Smooth muscle cell of the umbilical artery (primary cell): ENCODE measurements around the gene ARHGEF38. TPM values are rescaled to one million over a fixed set of nuclear protein-coding genes. Genes with fewer than 3 reads are reported as not detected.

Experiments used
- total RNA-seq: library from RNA; depleted of rRNA; stranded (reverse); fragments of >200 nt; gene quantifications from 2 replicates; pipeline ENCODE4 v1.2.3, GENCODE V29; 2014

The ARHGEF38 gene, protein sequence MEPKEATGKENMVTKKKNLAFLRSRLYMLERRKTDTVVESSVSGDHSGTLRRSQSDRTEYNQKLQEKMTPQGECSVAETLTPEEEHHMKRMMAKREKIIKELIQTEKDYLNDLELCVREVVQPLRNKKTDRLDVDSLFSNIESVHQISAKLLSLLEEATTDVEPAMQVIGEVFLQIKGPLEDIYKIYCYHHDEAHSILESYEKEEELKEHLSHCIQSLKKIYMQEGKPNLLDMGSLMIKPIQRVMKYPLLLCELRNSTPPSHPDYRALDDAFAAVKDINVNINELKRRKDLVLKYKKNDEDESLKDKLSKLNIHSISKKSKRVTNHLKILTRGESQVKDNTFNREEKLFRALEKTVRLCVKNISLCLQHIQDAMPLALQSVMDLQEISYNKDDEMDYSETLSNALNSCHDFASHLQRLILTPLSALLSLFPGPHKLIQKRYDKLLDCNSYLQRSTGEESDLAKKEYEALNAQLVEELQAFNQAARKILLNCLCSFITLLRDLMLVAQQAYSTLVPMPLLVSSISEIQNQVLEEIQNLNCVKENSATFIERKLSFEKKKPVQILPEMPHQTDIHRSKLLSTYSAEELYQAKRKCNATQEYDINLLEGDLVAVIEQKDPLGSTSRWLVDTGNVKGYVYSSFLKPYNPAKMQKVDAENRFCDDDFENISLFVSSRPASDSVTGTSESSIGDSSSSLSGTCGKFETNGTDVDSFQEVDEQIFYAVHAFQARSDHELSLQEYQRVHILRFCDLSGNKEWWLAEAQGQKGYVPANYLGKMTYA
- not detected in 2 replicates for total RNA-seq

DNA sequence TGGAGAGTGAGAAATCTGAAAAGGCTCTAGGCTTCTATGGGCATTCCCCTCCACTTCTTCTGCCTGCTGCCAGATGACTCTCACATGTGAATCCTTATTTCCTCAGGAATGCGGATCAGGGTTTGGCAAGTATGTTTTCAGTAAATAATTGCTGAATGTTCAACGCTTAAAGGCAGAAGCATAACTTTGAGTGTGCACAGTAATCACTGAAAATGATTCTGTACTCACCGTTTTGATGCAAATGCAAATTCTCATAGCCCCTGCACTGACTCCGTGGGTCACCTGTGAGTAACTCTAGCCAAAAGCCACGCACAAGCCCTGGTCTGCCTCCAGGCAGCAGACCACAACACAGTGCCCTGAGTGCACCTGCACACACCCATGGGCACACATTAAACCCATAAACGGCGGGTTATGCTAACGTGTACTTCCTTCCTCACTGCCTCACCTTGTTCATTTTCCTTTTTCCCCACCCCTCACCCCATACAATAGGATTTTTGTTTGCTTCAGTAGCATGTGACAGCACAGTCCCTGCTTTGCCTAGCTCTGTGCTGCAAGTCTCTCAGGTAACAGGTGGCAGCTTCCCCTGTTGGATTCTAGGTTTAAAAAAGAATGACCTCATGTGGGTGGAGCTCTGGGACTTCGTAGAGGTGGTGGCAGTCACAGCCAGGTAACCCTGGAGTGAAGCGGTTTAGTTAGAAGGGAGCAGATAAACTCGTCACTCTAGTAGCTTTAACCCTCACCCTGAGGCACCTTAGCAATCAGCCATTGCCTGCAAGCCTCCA is at the start of gene ARHGEF38:
Gene ARHGEF38, plus strand, starts transcription at position 656 of the 782 bp plus-strand sequence. CDS start 146 bp downstream, outside the sequence.

DNA sequence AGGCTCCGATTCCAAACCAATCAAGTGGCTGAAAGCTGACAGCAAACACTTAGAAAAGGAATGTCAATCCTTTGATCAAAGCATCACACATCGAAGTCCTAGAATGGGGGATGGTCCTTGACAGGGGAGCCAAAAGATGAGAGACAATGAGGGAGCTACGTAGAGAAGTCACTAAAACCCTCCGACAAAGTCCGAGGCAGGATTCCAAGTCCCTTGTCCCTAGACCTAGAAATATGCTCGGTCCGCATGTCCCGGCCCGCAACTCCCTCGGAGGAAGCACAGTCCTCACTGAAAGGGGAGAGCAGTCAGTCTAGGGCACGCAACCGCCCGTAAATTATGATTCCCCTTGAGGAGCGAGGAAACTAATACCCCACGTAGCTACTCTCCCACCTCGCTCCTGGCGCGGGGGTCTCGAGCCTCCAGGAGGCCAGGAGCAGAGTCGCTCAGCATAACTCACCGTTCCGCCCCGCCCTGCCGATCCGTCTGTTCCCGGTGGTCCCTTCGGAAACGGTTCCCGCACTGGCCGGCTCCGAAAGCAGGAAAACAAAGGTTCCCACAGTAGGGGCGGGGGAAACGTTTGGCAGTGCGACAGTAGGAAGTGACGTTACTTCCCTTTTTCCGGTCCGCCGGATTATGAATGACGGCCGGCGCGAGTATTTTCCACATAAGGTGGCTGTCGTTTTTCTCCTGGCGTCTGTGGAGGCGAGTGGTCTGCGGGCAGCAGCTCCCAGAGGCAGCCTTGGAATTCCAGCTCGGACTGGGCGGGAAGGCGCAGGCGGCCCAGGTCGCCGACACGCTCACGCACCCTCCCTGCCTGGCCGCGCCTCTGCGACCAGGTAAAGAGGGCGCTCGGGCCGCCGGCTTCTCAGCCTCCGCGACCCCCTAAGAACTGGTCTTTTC is 156.0 kb downstream of the ARHGEF38 start, which contains the start of the genes GSTCD and INTS12:
Gene GSTCD, plus strand, starts transcription at position 604 of the 900 bp plus-strand sequence. CDS start 8,830 bp downstream, outside the sequence.
Gene INTS12, minus strand, starts transcription at position 509 of the 900 bp plus-strand sequence. CDS start 8,684 bp downstream, outside the sequence.

Other genes with a start within 250 kb of the ARHGEF38 start
- gene PPA2, start 78.6 kb upstream of the ARHGEF38 start, total RNA-seq, result 71.3 and 72.5 TPM in 2 replicates
- gene INTS12, start 156.1 kb downstream of the ARHGEF38 start, total RNA-seq, result 17.2 TPM in 2 replicates
- gene GSTCD, start 156.2 kb downstream of the ARHGEF38 start, total RNA-seq, result 9.8 and 12.5 TPM in 2 replicates